GM21526 (cell line): ENCODE results near the gene AGMAT.

ENCODE experiments used
- ATAC-seq: cut with Tn5 transposase; IDR thresholded peaks from one replicate; pipeline ENCODE4 v1.9.1; 2021; ENCODE audit warnings: moderate library complexity; ENCODE audit not compliant: unreplicated experiment, low FRiP score

AGMAT gene

GRCh38 chr1:15525050-15526020 lies 59.5 kb downstream of the AGMAT start:
- ATAC-seq, result peak; percentile 38

- ATAC-seq, result peak; percentile 34
Measured at GRCh38 chr1:15524283-15525049, 60.4 kb downstream of the AGMAT start.

GRCh38 chr1:15524021-15524282 lies 60.9 kb downstream of the AGMAT start, which contains the start of gene CASP9:
Gene CASP9 (minus strand): TSS chr1:15524215. CDS start chr1:15524200, 15 bp downstream.
- ATAC-seq, result no peak

GRCh38 chr1:15523104-15524020 lies 61.5 kb downstream of the AGMAT start:
- no peak for ATAC-seq

GRCh38 chr1:15522551-15522950 lies 62.3 kb downstream of the AGMAT start:
- ATAC-seq, result no peak
